HG02973 (cell line): ENCODE data around the gene NMRK2.
"Not testable (repeated sequence)": the region's sequence is repeated elsewhere in the genome, so short reads cannot be mapped to it uniquely, and the experiment has no call there.

Source experiments
- ATAC-seq: cut with Tn5 transposase; IDR thresholded peaks from one replicate; pipeline ENCODE4 v1.9.1; 2021; ENCODE audit warnings: moderate library complexity; ENCODE audit not compliant: unreplicated experiment

NMRK2 gene

GRCh38 chr19:3964256-3965194, 31.7 kb downstream of the NMRK2 start:
- ATAC-seq, result no peak

GRCh38 chr19:3966051-3967017, 33.5 kb downstream of the NMRK2 start:
- no peak for ATAC-seq

GRCh38 chr19:3967983-3968382, 35.1 kb downstream of the NMRK2 start:
- not testable (repeated sequence) for ATAC-seq

GRCh38 chr19:3968556-3969434, 35.9 kb downstream of the NMRK2 start:
- no peak for ATAC-seq

- no peak for ATAC-seq
Observed at GRCh38 chr19:3969435-3970312, 36.8 kb downstream of the NMRK2 start.

- ATAC-seq, result no peak
Observed at GRCh38 chr19:3970313-3970807, 37.5 kb downstream of the NMRK2 start.

- ATAC-seq, result peak; percentile 82
Observed at GRCh38 chr19:3970808-3971598, 38.1 kb downstream of the NMRK2 start, which contains the start of gene DAPK3. TSS of gene DAPK3 (minus strand) at chr19:3971099. CDS start at chr19:3969735, 1,364 bp downstream.

- no peak for ATAC-seq
Observed at GRCh38 chr19:3975144-3975543, 42.3 kb downstream of the NMRK2 start.

- no peak for ATAC-seq
Observed at GRCh38 chr19:3975637-3976087, 42.8 kb downstream of the NMRK2 start.

GRCh38 chr19:3976495-3977241, 43.8 kb downstream of the NMRK2 start:
- no peak for ATAC-seq

GRCh38 chr19:3977242-3978143, 44.6 kb downstream of the NMRK2 start:
- no peak for ATAC-seq

- no peak for ATAC-seq
Observed at GRCh38 chr19:3978145-3978544, 45.3 kb downstream of the NMRK2 start.

- ATAC-seq, result no peak
Observed at GRCh38 chr19:3979289-3979673, 46.4 kb downstream of the NMRK2 start.

GRCh38 chr19:3979674-3980352, 46.9 kb downstream of the NMRK2 start:
- no peak for ATAC-seq

- ATAC-seq, result no peak
Observed at GRCh38 chr19:3980353-3981251, 47.7 kb downstream of the NMRK2 start.
